ENCODE measurements around the gene PIK3R1.

Gene PIK3R1

GRCh38 chr5:68237715-68238114, 22.2 kb downstream of the PIK3R1 start:
- TF ChIP-seq CTCF (IDR thresholded peaks at IDR 0.05; ENCODE audit: extremely low read depth, missing control alignments) = no peak
- DNase-seq (ENCODE audit: low spot score) = no peak

- no peak for TF ChIP-seq CTCF (IDR thresholded peaks at IDR 0.05; ENCODE audit: extremely low read depth, missing control alignments)
- DNase-seq (ENCODE audit: low spot score) = peak; percentile 47
These were observed 23.9 kb downstream of the PIK3R1 start for GRCh38 chr5:68239487-68239886.

- peak; percentile 27 for DNase-seq (ENCODE audit: low spot score)
- no peak for TF ChIP-seq CTCF (IDR thresholded peaks at IDR 0.05; ENCODE audit: extremely low read depth, missing control alignments)
These were observed 24.6 kb downstream of the PIK3R1 start for GRCh38 chr5:68240202-68240601.

GRCh38 chr5:68240771-68241170, 25.2 kb downstream of the PIK3R1 start:
- TF ChIP-seq CTCF (IDR thresholded peaks at IDR 0.05; ENCODE audit: extremely low read depth, missing control alignments) = no peak
- no peak for DNase-seq (ENCODE audit: low spot score)

- DNase-seq (ENCODE audit: low spot score) = no peak
- TF ChIP-seq CTCF (IDR thresholded peaks at IDR 0.05; ENCODE audit: extremely low read depth, missing control alignments) = no peak
These were observed 27.2 kb downstream of the PIK3R1 start for GRCh38 chr5:68242743-68243142.

GRCh38 chr5:68243251-68243650, 27.7 kb downstream of the PIK3R1 start:
- TF ChIP-seq CTCF (IDR thresholded peaks at IDR 0.05; ENCODE audit: extremely low read depth, missing control alignments) = no peak
- no peak for DNase-seq (ENCODE audit: low spot score)

- no peak for TF ChIP-seq CTCF (IDR thresholded peaks at IDR 0.05; ENCODE audit: extremely low read depth, missing control alignments)
- no peak for DNase-seq (ENCODE audit: low spot score)
These were observed 28.1 kb downstream of the PIK3R1 start for GRCh38 chr5:68243681-68244080.

Data from GM20000 (cell line).